Stimulated activated CD4-positive, alpha-beta T cell treated with anti-CD3 and anti-CD28 coated beads, Interleukin-12 subunit alpha, Interleukin-12 subunit beta, amount 100 ng/mL, for 4 hours (primary cell): ENCODE data around the gene RFLNA.

ENCODE experiments used
- DNase-seq: peaks from one replicate; pipeline ENCODE4 v3.0.0-alpha.2; 2020

Gene RFLNA

GRCh38 chr12:124305136-124305535 is 10.2 kb downstream of the RFLNA start:
- no peak for DNase-seq

GRCh38 chr12:124305776-124306685 is 11.1 kb downstream of the RFLNA start:
- no peak for DNase-seq

- DNase-seq, result no peak
Measured at GRCh38 chr12:124306686-124307555, 12.0 kb downstream of the RFLNA start.

GRCh38 chr12:124307556-124307825 is 12.6 kb downstream of the RFLNA start:
- no peak for DNase-seq

- DNase-seq, result no peak
Measured at GRCh38 chr12:124308741-124309140, 13.8 kb downstream of the RFLNA start.

GRCh38 chr12:124309231-124309630 is 14.3 kb downstream of the RFLNA start:
- no peak for DNase-seq

GRCh38 chr12:124309744-124310143 is 14.9 kb downstream of the RFLNA start:
- DNase-seq, result no peak

GRCh38 chr12:124310178-124310577 is 15.3 kb downstream of the RFLNA start:
- DNase-seq, result no peak

GRCh38 chr12:124310785-124311184 is 15.9 kb downstream of the RFLNA start:
- no peak for DNase-seq

- DNase-seq, result no peak
Measured at GRCh38 chr12:124311292-124312109, 16.6 kb downstream of the RFLNA start.

- DNase-seq, result no peak
Measured at GRCh38 chr12:124312601-124313000, 17.7 kb downstream of the RFLNA start.

GRCh38 chr12:124314207-124314606 is 19.3 kb downstream of the RFLNA start:
- DNase-seq, result no peak

GRCh38 chr12:124314766-124315165 is 19.9 kb downstream of the RFLNA start:
- no peak for DNase-seq

- DNase-seq, result no peak
Measured at GRCh38 chr12:124315372-124316044, 20.6 kb downstream of the RFLNA start.

GRCh38 chr12:124316257-124316900 is 21.5 kb downstream of the RFLNA start:
- no peak for DNase-seq

- DNase-seq, result no peak
Measured at GRCh38 chr12:124317400-124317799, 22.5 kb downstream of the RFLNA start.

- DNase-seq, result no peak
Measured at GRCh38 chr12:124318278-124319020, 23.6 kb downstream of the RFLNA start.

GRCh38 chr12:124319368-124320050 is 24.6 kb downstream of the RFLNA start:
- DNase-seq, result no peak

GRCh38 chr12:124321040-124321481 is 26.2 kb downstream of the RFLNA start:
- peak; percentile 65 for DNase-seq

- DNase-seq, result no peak
Measured at GRCh38 chr12:124321556-124322270, 26.8 kb downstream of the RFLNA start.
